Measurements from ENCODE around the gene FLNA.

Gene FLNA

DNA sequence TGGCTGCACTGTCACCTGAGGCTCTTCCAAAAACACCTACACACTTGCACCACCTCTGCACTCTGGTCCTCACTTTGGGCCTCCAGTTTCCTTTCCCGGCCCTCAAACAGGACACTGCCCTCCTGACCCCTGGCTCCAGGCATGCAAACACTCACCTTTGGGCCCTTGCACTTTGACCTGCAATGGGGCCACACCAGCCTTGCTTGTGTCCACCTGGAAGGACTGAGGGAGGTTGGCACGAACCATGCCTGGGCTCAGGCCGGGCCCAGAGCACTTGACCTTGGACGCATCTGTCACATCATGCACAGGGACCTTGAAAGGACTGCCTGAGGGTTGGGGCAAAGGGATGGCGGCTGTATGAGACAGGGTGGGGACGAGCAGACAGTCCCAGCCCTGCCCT is 15.6 kb downstream of the FLNA start:
- H3K4me3 ChIP-seq (ENCODE audit: low read depth, low read length), result no peak overlapping the region
- TF ChIP-seq, protein P1, sequence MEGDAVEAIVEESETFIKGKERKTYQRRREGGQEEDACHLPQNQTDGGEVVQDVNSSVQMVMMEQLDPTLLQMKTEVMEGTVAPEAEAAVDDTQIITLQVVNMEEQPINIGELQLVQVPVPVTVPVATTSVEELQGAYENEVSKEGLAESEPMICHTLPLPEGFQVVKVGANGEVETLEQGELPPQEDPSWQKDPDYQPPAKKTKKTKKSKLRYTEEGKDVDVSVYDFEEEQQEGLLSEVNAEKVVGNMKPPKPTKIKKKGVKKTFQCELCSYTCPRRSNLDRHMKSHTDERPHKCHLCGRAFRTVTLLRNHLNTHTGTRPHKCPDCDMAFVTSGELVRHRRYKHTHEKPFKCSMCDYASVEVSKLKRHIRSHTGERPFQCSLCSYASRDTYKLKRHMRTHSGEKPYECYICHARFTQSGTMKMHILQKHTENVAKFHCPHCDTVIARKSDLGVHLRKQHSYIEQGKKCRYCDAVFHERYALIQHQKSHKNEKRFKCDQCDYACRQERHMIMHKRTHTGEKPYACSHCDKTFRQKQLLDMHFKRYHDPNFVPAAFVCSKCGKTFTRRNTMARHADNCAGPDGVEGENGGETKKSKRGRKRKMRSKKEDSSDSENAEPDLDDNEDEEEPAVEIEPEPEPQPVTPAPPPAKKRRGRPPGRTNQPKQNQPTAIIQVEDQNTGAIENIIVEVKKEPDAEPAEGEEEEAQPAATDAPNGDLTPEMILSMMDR (IDR thresholded peaks at IDR 0.05; ENCODE audit: borderline replicate concordance, insufficient read depth, low read depth, low read length), result no peak

DNA sequence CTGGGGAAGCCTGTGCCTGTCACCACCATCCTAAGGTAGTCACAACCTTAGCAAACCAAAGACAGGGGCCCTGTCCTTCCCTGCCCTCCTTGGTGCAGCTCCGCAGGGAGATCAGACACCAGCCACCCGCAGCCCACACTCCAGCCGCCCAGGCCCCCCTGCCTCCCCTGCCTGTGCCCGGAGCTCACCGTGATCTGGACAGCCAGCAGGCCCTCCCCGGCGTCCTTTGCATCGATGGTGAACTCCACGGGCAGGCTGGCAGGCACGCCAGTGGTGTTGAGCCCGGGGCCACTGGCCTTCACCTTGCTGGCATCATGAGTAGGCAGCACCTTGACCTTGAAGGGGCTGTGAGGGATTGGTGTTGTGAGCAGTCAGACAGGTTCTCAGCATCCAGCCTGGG is 16.4 kb downstream of the FLNA start:
- no peak overlapping the region for H3K4me3 ChIP-seq (ENCODE audit: low read depth, low read length)
- TF ChIP-seq, protein P1 (IDR thresholded peaks at IDR 0.05; ENCODE audit: borderline replicate concordance, insufficient read depth, low read depth, low read length), result no peak

DNA sequence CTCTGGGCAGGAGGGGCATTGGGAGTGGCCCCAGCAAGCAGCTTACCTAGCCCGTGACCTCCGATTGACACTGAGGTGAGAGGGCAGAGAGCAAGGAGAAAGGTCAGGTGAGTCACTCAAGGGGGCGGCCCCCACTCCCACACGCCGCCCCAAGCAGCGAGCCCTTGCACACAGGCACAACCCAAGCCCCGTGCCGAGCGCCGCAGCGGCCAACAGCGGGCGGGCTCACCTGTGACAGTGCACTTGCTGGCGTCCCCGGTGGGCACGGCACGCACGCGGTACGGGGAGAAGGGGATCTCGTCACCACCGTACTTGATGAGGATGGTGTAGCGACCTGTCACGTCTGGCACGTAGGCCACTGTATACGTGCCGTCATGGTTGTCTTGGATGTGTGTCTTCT is 17.2 kb downstream of the FLNA start:
- TF ChIP-seq, protein P1 (IDR thresholded peaks at IDR 0.05; ENCODE audit: borderline replicate concordance, insufficient read depth, low read depth, low read length), result no peak
- no peak overlapping the region for H3K4me3 ChIP-seq (ENCODE audit: low read depth, low read length)

DNA sequence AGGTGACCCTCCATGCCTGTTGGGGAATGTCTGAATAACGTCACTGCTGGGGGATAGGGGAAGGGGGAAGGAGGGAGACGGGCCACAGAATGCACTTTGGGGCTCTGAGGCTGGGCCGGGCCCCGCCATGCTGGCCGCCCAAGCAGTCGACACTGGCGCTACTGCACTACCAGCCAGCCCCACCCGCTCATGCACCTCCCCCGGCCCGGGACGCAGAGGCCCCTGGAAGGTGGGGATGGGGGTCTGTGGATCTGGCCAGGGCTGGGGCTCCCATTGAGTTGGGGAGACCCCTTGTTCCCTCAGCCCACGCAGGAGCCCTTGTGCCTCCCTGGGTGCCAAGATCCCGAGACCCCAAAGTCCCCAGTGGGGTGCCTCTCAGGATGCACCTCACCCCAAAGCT is 17.8 kb downstream of the FLNA start:
- no peak overlapping the region for H3K4me3 ChIP-seq (ENCODE audit: low read depth, low read length)
- TF ChIP-seq, protein P1 (IDR thresholded peaks at IDR 0.05; ENCODE audit: borderline replicate concordance, insufficient read depth, low read depth, low read length), result no peak

DNA sequence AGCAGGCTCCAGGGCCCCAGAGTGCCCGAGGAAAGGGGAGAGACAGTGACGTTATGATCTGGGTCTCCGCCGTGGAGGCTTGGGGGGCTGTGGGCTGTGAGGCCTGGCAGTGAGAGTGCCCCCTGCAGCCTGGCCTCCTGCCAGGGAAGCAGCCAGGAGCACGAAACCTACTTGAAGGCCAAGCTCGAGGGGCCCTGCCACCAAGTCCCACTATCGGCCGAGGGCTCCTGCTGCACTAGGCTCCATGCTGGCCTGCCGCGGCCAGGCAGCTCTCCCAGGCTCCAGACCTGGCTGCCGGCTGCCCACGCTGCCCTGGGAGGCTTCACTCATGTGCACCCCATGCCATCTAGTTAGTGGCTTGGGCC is 18.7 kb downstream of the FLNA start:
- TF ChIP-seq, protein P1 (IDR thresholded peaks at IDR 0.05; ENCODE audit: borderline replicate concordance, insufficient read depth, low read depth, low read length), result no peak
- no peak overlapping the region for H3K4me3 ChIP-seq (ENCODE audit: low read depth, low read length)

DNA sequence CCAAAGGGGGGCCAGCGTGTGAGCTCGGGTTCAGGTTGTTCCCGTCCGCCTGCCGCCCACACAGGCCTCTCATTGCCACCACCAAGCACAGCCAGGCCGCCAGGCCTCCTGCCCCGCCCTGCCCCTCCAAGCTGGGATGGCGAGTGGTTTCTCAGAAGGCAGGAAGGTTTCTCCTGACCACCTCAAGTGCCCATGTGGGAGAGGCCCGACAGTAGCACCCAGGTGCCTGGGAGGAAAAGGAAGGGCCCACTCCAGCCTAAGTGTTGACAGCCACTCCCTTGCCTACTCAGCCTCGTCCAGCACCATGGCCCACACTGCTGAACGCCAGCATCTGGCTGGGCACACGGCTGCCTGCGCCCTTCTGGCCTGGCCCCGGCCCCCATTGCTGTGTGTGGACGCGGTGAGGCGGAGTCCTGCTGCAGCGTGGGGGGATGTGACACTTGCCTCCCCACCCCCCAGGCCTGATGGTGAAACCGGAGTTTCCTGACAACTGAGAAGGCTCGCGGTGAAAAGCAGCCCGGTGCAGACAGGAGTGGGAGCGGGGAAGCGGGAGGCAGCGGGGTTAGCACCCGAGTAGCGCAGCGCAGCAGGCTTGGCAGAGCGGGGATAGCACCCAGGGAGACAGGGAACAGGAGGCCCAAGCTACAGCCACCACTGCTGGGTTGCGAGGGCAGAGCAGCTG is 19.2 kb downstream of the FLNA start:
- no peak overlapping the region for H3K4me3 ChIP-seq (ENCODE audit: low read depth, low read length)
- TF ChIP-seq, protein P1 (IDR thresholded peaks at IDR 0.05; ENCODE audit: borderline replicate concordance, insufficient read depth, low read depth, low read length), result no peak

DNA sequence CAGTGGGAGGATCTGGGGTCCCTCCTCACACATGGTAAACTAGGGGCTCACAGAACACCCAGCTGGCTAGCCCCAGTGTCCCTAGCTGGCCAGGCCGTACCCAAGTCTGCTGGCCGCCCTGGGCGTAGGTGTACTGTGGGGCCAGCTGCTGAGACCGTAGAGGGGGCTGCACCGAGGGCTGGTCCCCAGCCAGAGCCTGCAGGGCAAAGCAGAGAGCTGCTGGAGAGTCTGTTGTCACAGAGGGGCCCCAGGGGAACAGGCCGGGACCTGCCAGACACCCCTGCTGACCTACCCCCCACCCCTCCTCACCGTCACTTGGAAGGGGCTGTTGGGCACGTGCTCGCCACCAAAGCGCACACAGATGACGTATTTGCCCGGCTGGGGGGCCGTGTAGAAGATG is 19.9 kb downstream of the FLNA start:
- H3K4me3 ChIP-seq (ENCODE audit: low read depth, low read length), result no peak overlapping the region
- TF ChIP-seq, protein P1 (IDR thresholded peaks at IDR 0.05; ENCODE audit: borderline replicate concordance, insufficient read depth, low read depth, low read length), result no peak

All from GM12875 (cell line).